NCI-H1048 (cell line): Measurements from ENCODE around the gene SEMA3E.

Experiments used
- DNase-seq: peaks from one replicate; lab custom pipeline; 2025; lab: John Stamatoyannopoulos, UW

The SEMA3E gene

DNA sequence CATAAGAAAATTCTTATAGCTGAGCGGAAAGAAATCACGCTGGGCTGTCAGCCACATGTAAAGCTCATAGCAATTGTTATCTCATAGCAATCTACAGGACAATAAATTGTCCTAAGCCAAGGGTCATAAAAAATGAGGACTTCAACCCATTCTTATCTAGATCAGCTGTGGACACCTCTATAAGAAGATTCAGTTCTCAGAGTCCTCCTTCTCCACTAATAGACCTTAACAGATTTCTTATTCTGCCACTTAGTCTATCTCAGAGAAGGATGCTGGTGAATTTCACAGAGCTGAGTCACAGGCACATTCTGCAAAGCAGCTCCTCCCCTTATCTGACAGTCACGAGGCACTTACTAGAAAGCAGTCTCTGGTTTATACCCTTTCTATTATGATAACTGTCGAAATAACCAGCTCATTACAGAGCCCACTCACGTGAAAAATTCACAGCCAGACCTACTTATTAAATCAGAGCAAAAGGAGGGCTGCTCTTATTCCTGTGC, 300.9 kb downstream of the SEMA3E start:
- DNase-seq, result no peak

- no peak for DNase-seq
Measured at GRCh38 chr7:83339907-83340306, 309.0 kb downstream of the SEMA3E start.

- DNase-seq, result no peak
Measured at GRCh38 chr7:83338277-83338950, 310.5 kb downstream of the SEMA3E start.

GRCh38 chr7:83337050-83337449, 311.9 kb downstream of the SEMA3E start:
- DNase-seq, result no peak

DNA sequence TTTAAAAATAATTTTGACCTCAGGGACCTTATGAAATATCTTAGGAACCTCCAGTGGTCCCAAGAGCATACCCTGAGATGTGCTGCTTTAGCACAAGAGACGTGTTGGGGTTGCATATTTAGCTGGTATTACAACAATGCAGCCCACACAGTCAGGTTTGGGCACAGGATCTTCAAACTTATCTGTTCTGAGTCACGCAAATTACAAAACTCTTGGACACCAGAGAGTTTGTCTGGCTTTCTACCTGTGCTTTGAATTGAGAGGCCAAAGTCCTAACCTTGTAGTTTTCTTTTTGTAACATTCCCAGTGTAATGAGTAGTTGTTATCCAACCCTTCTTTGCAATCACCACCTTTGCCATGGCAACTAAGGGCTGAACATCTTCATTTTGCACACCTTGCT, 322.7 kb downstream of the SEMA3E start:
- DNase-seq, result no peak

- DNase-seq, result no peak
Measured at GRCh38 chr7:83325083-83325482, 323.9 kb downstream of the SEMA3E start.

DNA sequence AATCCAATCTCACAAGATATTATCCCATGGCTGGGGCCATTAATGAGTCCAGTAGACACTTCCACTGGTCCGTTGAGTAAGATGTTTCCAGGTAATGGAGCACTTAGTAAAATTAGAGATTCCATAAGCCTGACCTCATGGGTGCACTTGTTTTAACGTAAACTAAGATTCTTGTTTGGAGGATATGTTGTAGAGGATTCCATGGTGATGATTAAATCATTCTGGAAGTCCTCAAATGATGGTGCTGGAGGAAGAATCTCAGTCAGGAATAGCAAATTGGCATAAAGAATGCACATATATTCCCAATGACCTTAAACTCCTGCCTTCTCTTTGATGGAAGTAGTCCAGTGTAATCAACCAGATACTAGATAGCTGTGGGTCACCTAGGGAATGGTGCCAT, 324.3 kb downstream of the SEMA3E start:
- DNase-seq, result no peak

- DNase-seq, result no peak
Measured at GRCh38 chr7:83321011-83321410, 327.9 kb downstream of the SEMA3E start.

GRCh38 chr7:83313931-83314330, 335.0 kb downstream of the SEMA3E start:
- no peak for DNase-seq
